A673 (cell line): ENCODE data around the gene FAAP20.

ENCODE experiments used
- EZH2 ChIP-seq: fragments of 200-600 bp; sonication (generic); IDR thresholded peaks from 2 replicates; pipeline ENCODE4 v1.6.1; 2017; ENCODE audit warnings: borderline replicate concordance, low read depth, mild to moderate bottlenecking, mixed read lengths, antibody characterized with exemption, low read length; ENCODE audit not compliant: poor library complexity, severe bottlenecking
- TF ChIP-seq, protein P1 (sequence below): fragments of 300-800, 200-600 bp; sonication (generic); conservative IDR thresholded peaks from 2 replicates; pipeline ENCODE4 v1.5.1; 2017; ENCODE audit warnings: low read depth, mild to moderate bottlenecking, antibody characterized with exemption, low read length, moderate library complexity, mixed read lengths

DNA sequence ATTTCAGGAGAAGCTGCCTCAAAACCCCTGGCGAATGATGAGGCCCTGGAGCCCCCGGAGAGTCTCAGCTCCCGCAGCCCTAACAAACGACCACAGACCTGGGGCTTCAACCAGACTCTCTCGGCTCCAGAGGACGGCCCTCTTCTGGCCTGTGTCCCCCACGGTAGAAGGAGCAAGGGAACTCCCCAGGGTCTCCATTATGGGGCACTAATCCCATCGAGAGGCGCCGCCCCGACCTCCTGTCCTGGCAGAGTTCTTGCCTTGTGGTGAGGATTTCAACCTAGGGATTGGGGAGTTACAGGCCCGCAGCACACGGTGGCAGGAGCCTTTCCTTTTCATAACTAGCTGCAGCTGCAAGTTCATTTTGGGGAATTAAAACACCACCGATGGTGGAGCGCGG lies 6.2 kb downstream of the FAAP20 start:
- TF ChIP-seq, protein P1, sequence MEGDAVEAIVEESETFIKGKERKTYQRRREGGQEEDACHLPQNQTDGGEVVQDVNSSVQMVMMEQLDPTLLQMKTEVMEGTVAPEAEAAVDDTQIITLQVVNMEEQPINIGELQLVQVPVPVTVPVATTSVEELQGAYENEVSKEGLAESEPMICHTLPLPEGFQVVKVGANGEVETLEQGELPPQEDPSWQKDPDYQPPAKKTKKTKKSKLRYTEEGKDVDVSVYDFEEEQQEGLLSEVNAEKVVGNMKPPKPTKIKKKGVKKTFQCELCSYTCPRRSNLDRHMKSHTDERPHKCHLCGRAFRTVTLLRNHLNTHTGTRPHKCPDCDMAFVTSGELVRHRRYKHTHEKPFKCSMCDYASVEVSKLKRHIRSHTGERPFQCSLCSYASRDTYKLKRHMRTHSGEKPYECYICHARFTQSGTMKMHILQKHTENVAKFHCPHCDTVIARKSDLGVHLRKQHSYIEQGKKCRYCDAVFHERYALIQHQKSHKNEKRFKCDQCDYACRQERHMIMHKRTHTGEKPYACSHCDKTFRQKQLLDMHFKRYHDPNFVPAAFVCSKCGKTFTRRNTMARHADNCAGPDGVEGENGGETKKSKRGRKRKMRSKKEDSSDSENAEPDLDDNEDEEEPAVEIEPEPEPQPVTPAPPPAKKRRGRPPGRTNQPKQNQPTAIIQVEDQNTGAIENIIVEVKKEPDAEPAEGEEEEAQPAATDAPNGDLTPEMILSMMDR, result no peak
- TF ChIP-seq EZH2, result no peak
